Astrocyte of the spinal cord (primary cell): ENCODE measurements around the gene SND1.

Experiments
- DNase-seq: peaks from one replicate; pipeline ENCODE4 v3.0.0; 2011; ENCODE audit warnings: low read depth, low spot score
- H3K4me3 ChIP-seq: 2 replicates; pipeline ENCODE4 v1.5.1; 2011; ENCODE audit warnings: low read depth, mild to moderate bottlenecking, low read length, moderate library complexity
- in situ Hi-C: cut with HindIII; loops from 2 replicates; pipeline ENCODE4 v1.10.0; 2017; ENCODE audit warnings: low sequenced_read_pairs
- TF ChIP-seq, protein P1 (sequence below): IDR thresholded peaks from 2 replicates; pipeline ENCODE4 v1.5.1; 2012; ENCODE audit warnings: low read depth, mild to moderate bottlenecking, low read length, inconsistent platforms

Gene SND1

GRCh38 chr7:128112781-128113221, 460.8 kb downstream of the SND1 start:
- TF ChIP-seq, protein P1, sequence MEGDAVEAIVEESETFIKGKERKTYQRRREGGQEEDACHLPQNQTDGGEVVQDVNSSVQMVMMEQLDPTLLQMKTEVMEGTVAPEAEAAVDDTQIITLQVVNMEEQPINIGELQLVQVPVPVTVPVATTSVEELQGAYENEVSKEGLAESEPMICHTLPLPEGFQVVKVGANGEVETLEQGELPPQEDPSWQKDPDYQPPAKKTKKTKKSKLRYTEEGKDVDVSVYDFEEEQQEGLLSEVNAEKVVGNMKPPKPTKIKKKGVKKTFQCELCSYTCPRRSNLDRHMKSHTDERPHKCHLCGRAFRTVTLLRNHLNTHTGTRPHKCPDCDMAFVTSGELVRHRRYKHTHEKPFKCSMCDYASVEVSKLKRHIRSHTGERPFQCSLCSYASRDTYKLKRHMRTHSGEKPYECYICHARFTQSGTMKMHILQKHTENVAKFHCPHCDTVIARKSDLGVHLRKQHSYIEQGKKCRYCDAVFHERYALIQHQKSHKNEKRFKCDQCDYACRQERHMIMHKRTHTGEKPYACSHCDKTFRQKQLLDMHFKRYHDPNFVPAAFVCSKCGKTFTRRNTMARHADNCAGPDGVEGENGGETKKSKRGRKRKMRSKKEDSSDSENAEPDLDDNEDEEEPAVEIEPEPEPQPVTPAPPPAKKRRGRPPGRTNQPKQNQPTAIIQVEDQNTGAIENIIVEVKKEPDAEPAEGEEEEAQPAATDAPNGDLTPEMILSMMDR = no peak
- H3K4me3 ChIP-seq = no peak overlapping the region

GRCh38 chr7:128113839-128114238, 461.8 kb downstream of the SND1 start:
- DNase-seq = no peak
- H3K4me3 ChIP-seq = no peak overlapping the region
- TF ChIP-seq, protein P1 = no peak
- in situ Hi-C loops = no loop called here

More at GRCh38 chr7:128112781-128113221, 460.8 kb downstream of the SND1 start:
- DNase-seq = no peak
- in situ Hi-C loops = no loop called here

DNA sequence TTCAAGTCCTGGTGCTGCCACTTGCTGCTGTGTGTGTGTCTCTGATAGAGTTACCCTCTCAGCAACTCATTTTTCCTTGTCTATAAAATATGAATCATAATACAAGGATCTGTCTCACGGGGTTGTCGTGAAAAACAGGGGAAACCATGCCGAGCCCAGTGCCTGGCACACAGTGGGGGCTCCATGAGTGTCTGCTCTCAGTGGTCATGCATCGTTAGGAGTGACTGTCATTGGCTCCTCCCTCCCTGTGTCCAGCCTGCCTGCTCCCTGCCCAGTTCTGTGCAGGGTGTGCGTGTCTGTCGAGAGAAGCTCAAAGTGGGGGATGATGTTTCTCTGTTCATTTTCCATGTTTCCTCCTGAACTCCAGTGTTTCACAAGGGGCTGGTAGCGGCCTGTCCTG, 462.8 kb downstream of the SND1 start:
- TF ChIP-seq, protein P1 = no peak
- no peak for DNase-seq
- in situ Hi-C loops = no loop called here

GRCh38 chr7:128115336-128115820, 463.4 kb downstream of the SND1 start:
- DNase-seq = no peak
- TF ChIP-seq, protein P1 = no peak
- no peak overlapping the region for H3K4me3 ChIP-seq
- in situ Hi-C loops = no loop called here

More for the DNA sequence above, 462.8 kb downstream of the SND1 start:
- no peak overlapping the region for H3K4me3 ChIP-seq

GRCh38 chr7:128115821-128116723, 464.1 kb downstream of the SND1 start:
- no peak for DNase-seq
- TF ChIP-seq, protein P1 = no peak
- H3K4me3 ChIP-seq = no peak overlapping the region
- in situ Hi-C loops = no loop called here

DNA sequence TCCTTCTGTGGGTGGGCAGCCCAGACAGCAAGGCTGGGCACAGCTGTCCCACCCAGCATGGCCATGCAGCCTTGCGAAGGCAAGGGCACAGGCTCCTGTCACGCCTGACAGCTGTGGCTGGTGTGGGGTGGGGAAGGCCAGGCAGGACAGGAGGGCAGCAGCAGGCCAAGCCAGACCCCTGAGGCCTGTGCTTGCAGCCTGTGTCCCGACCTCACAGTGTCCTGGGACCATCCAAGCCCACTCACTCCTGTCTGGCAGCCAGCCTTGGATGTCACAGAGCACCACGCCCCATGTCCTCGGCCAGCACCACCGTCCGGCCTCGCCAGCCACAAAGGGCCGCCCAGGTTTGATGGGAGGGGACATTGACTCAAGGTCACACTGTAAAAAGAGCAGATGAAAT, 464.7 kb downstream of the SND1 start:
- TF ChIP-seq, protein P1 = no peak
- DNase-seq = no peak
- in situ Hi-C loops = no loop called here
- no peak overlapping the region for H3K4me3 ChIP-seq
